Peyer's patch (tissue), 4 donors: ENCODE measurements around the gene AUTS2. TPM values are rescaled to one million over a fixed set of nuclear protein-coding genes. Genes with fewer than 3 reads are reported as not detected.

Source experiments
- DNase-seq, 3 donors: peaks; one replicate each; pipeline ENCODE4 v3.0.0-alpha.2; 2017 to 2019
- H3K27ac ChIP-seq, 4 donors: fragments of 200-600 bp; sonication (generic); one replicate each; pipeline ENCODE4 v1.5.1; 2016 to 2019
- H3K27me3 ChIP-seq, 2 donors: fragments of 200-600 bp; sonication (generic); one replicate each; pipeline ENCODE4 v1.5.1; 2019
- H3K36me3 ChIP-seq, 3 donors: fragments of 200-600 bp; sonication (generic); one replicate each; pipeline ENCODE4 v1.5.1; 2016 to 2019
- H3K4me1 ChIP-seq, 4 donors: fragments of 200-600 bp; sonication (generic); one replicate each; pipeline ENCODE4 v1.5.1; 2016 to 2019
- H3K4me3 ChIP-seq, 4 donors: fragments of 200-600 bp; sonication (generic); 1 replicate in 3 of 4; 2 replicates in 1 of 4; pipeline ENCODE4 v1.5.1; 2016 to 2019; ENCODE audit warnings: mild to moderate bottlenecking in 1 of 4
- H3K9me3 ChIP-seq, 4 donors: fragments of 200-600 bp; sonication (generic); one replicate each; pipeline ENCODE4 v1.5.1; 2016 to 2019; ENCODE audit warnings: mild to moderate bottlenecking in 1 of 4
- CTCF ChIP-seq, 6 experiments: fragments of 450-650 bp in 4 of 6; fragments of 200-600 bp in 2 of 6; sonication (generic) in 1 of 6; IDR thresholded peaks; one replicate each; pipeline ENCODE4 v1.5.1; 2017 to 2019; ENCODE audit warnings: antibody characterized with exemption in 6 of 6, mild to moderate bottlenecking in 3 of 6, moderate library complexity in 1 of 6
- POLR2A ChIP-seq, 2 donors: fragments of 450-650 bp; IDR thresholded peaks; one replicate each; pipeline ENCODE4 v1.5.1; 2017; ENCODE audit warnings: antibody characterized with exemption in 2 of 2, mild to moderate bottlenecking in 2 of 2, moderate library complexity in 2 of 2
- total RNA-seq, 4 donors: library from RNA; depleted of rRNA; stranded (reverse); fragments of >200 nt; gene quantifications; one replicate each; pipeline ENCODE4 v1.1.0, GENCODE V29; 2016

Gene AUTS2
- total RNA-seq, 4 donors from 2014 or later: 55.9 to 90.0 (median 72.6) TPM

- Histone ChIP-seq H3K9me3 (no peaks in the 10 kb centered on the region), H3K36me3 (no peaks in the 10 kb centered on the region), H3K27me3 (no peaks in the 10 kb centered on the region), H3K27ac (no peak overlapping the region), H3K4me3 (no peak overlapping the region), H3K4me1 (no peaks in the 10 kb centered on the region)
- TF ChIP-seq CTCF (IDR thresholded peaks at IDR 0.05) (no peak), POLR2A (IDR thresholded peaks at IDR 0.05) (no peak)
- no peak for DNase-seq
Measured at GRCh38 chr7:70450731-70451130, 852.5 kb downstream of the AUTS2 start.

GRCh38 chr7:70455925-70456324, 857.6 kb downstream of the AUTS2 start:
- no peak overlapping the region for H3K4me3 ChIP-seq
- TF ChIP-seq CTCF (IDR thresholded peaks at IDR 0.05) (no peak), POLR2A (IDR thresholded peaks at IDR 0.05) (no peak)
- H3K27ac ChIP-seq: no peak overlapping the region
- H3K36me3 ChIP-seq: no peaks in the 10 kb centered on the region
- DNase-seq: no peak
- no peaks in the 10 kb centered on the region for H3K9me3 ChIP-seq
- H3K27me3 ChIP-seq: no peaks in the 10 kb centered on the region
- peaks cover 0 to 8% (median 0%) of the 10 kb centered on the region in 4 donors for H3K4me1 ChIP-seq

DNA sequence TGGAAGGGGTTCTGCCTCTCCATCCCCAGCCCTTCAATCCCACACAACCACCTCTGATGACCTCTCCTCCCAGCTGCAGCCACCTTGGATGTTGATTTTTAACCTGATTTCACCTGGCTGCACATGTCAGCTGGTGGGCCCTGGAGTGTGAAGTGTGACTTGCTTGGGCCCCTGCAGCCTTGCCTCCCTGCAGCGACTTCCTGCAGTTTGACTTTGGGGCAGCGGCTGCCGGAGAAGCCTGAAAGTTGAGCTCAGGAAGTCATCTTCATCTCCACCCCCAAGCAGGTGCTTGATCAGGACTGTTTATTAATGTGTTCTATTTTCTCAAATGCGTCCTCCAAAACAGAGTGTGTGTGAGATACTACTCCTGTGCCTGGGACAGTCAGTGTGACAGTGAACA, 858.4 kb downstream of the AUTS2 start:
- peak in 2 of 3 donors; percentile 50 to 52 for DNase-seq

DNA sequence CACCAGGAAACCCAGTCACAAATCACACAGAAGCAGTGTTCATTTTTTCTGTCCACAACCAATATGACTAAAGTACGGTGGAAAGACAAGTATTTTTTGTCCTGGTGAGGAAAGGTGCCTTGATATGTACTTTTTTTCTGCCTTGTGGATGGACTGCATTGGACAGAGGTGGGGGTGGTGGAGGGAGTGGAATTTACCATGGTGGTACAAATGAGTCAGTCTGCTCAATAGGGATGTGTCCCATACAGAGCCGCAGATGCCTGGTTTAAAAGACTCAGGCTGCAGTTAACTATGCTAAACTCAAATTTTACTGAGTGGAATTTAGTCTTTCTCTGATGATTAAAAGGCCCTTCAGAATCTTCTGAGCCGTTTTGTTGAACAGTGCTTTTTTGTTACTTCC, 859.2 kb downstream of the AUTS2 start:
- H3K27ac ChIP-seq: no peak overlapping the region
- TF ChIP-seq CTCF (IDR thresholded peaks at IDR 0.05) (no peak), POLR2A (IDR thresholded peaks at IDR 0.05) (no peak)
- H3K27me3 ChIP-seq: no peaks in the 10 kb centered on the region
- H3K4me1 ChIP-seq: peaks cover 0 to 15% (median 0%) of the 10 kb centered on the region in 4 donors
- no peak overlapping the region for H3K4me3 ChIP-seq
- H3K9me3 ChIP-seq: no peaks in the 10 kb centered on the region
- H3K36me3 ChIP-seq: no peaks in the 10 kb centered on the region
- DNase-seq: no peak

More for the DNA sequence above, 858.4 kb downstream of the AUTS2 start:
- no peak for TF ChIP-seq CTCF (IDR thresholded peaks at IDR 0.05)
- TF ChIP-seq POLR2A (IDR thresholded peaks at IDR 0.05): no peak
- Histone ChIP-seq H3K27me3 (no peaks in the 10 kb centered on the region), H3K36me3 (no peaks in the 10 kb centered on the region), H3K9me3 (no peaks in the 10 kb centered on the region), H3K27ac (no peak overlapping the region), H3K4me3 (no peak overlapping the region), H3K4me1 (peaks cover 0 to 12% (median 0%) of the 10 kb centered on the region in 4 donors)

- no peak for DNase-seq
- H3K36me3 ChIP-seq: no peaks in the 10 kb centered on the region
- no peak overlapping the region for H3K27ac ChIP-seq
- H3K9me3 ChIP-seq: no peaks in the 10 kb centered on the region
- no peaks in the 10 kb centered on the region for H3K27me3 ChIP-seq
- peaks cover 0 to 15% (median 2%) of the 10 kb centered on the region in 4 donors for H3K4me1 ChIP-seq
- TF ChIP-seq POLR2A (IDR thresholded peaks at IDR 0.05) (no peak), CTCF (IDR thresholded peaks at IDR 0.05) (no peak)
- H3K4me3 ChIP-seq: no peak overlapping the region
Measured at GRCh38 chr7:70457883-70458680, 859.8 kb downstream of the AUTS2 start.
